Left renal cortex interstitium (tissue), 4 donors: ENCODE data around the gene FBXO3. TPM values are rescaled to one million over a fixed set of nuclear protein-coding genes. Genes with fewer than 3 reads are reported as not detected.
"Not testable (repeated sequence)": the region's sequence is repeated elsewhere in the genome, so short reads cannot be mapped to it uniquely, and the experiment has no call there.

Experiments
- DNase-seq, 4 donors: peaks; one replicate each; pipeline ENCODE4 v3.0.0-alpha.2; 2013; ENCODE audit warnings: low read depth in 4 of 4, low spot score in 2 of 4, missing footprints in 1 of 4
- polyA plus RNA-seq, 4 donors: library from polyadenylated mRNA; unstranded; fragments of 120-200 nt; gene quantifications; one replicate each; pipeline ENCODE4 v1.2.1, GENCODE V29; 2013; ENCODE audit not compliant: insufficient read length in 4 of 4

FBXO3 gene, protein sequence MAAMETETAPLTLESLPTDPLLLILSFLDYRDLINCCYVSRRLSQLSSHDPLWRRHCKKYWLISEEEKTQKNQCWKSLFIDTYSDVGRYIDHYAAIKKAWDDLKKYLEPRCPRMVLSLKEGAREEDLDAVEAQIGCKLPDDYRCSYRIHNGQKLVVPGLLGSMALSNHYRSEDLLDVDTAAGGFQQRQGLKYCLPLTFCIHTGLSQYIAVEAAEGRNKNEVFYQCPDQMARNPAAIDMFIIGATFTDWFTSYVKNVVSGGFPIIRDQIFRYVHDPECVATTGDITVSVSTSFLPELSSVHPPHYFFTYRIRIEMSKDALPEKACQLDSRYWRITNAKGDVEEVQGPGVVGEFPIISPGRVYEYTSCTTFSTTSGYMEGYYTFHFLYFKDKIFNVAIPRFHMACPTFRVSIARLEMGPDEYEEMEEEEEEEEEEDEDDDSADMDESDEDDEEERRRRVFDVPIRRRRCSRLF
- polyA plus RNA-seq = 10 to 100 TPM; 46.3 to 62.2 (median 56.0) TPM

DNA sequence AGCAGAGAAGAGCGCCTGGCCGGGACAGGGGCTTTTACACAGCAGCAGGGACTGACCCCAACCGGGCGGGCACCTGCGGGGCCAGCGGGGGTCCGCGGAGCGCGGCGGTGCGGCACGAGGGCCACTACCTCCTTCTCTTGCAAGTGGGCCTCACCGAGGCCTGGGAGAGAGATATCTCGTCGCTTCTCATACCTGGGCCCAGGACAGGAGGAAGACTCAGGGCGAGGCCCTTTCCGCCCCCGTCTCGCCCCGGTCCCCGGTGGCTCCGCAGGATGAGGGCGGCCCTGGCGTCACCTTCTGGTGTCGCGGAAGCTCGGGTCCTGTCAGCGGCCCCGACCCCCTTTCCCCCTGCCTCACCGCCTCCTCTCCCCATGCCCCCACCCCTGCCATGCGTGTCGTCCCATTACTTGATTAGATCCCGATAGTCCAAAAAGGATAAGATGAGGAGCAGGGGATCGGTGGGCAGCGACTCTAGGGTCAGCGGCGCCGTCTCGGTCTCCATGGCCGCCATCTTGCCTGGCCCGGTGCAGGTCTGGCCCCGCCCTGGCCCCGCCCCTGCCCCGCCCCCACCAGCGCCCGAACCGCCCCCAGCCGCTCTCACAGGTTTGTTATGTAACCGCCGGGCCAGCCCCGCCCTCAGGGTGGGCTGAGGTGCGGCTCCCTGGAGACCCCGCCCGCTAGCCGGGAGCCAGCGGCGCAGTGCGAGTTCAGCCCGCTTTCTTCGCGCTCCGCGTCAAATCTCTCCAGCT is at the start of gene FBXO3:
Gene FBXO3 (minus strand): TSS at position 534 of the 749 bp plus-strand sequence. CDS start 23 bp downstream, at position 511.
- peak in 3 of 4 donors; percentile 68 to 81 (median 74) for DNase-seq

DNA sequence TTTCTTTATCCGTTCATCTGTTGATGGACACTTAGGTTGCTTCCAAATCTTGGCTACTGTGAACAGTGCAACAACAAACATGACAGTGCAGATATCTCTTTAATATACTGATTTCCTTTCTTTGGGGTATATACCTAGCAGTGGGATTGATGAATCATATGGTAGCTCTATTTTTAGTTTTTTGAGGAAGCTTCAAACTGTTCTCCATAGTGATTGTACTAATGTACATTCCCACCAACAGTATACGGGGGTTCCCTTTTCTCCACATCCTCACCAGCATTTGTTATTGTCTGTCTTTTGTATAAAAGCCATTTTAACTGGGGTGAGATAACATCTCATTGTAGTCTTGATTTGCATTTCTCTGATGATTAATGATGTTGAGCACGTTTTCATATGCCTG is 48.7 kb upstream of the FBXO3 start:
- DNase-seq = not testable (repeated sequence)

DNA sequence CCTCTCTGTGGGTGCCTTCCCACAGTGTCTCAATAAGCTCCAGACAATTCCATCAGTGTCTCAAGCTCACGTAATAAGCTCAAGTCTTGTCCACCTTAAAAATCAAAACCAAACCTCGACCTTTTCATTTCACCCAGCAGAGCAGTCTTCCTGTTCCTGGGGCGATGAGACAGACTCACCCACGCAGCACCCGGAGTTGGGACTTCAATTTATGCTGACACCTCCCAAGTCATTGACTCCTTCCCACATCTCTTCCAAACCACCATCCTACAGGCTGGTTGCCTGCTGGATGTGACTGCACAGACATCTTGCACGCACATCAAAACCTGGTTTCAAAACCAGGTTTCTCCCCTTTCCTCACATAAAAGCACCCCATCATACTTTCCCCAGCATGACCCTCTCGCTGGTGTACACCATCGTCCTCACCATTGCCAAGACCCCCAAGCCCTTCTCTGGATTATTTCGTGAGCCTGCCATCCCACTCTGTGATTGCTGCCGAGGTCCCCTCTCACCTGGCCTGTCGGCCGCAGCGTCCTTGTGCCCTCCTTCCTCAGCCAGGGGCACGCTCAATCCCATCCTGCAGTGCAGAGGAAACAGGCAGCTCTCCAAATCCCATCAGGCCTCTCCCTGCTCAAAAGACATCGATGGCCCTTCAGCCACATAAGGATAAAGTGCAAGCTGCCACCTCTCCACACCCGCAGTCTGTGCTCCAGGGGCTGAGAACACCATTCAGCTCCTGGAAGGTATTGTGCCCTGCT is 45.1 kb upstream of the FBXO3 start:
- no peak for DNase-seq

DNA sequence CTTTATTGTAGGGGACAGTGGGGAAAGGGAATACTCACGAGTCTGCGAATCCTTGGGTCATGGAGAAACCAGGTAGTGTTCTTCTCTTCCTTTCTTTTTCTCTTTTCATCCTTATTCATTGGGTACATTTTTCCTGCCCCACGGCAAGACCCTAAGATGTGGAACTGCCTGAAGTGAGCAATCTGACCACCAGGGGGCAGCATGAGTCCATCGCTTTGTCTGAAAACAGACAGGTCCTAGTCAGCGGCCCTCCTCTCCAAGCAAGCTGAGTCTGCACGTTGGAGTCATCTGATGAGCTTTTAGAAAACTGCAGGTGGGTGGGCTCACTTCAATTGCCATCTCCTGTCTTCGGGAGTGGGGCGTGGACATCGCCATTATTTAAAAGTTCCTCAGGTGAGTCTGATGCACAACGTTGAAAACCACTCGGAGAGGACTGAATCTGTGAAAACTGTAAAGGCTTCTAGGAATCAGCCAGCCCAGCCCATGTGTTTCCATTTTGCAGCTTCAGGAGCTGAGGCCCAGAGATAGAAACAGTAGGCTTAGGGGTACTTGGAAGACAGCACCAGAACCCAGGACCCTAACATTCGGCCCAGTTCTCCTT is 34.0 kb upstream of the FBXO3 start:
- DNase-seq = peak in 3 of 4 donors; percentile 62 to 80 (median 70)

DNA sequence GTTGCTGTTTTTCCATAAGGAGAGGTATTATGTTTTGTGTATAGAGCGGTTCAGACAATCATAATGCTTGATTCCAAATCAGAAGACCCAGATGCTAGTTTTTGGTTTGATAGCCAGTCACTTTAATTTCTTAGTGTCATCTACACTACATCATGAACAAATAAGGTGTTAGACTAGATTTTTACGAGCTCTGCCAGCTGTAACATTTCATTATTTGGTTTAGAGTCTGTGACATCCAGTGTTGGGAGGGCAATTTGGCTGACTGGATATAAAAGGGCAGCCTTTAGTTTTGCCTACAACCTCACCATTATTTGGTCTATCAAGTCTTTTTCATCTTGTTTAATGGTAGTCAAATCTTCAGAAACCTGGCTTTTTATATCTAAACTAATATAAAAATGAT is 30.2 kb upstream of the FBXO3 start:
- DNase-seq = no peak

DNA sequence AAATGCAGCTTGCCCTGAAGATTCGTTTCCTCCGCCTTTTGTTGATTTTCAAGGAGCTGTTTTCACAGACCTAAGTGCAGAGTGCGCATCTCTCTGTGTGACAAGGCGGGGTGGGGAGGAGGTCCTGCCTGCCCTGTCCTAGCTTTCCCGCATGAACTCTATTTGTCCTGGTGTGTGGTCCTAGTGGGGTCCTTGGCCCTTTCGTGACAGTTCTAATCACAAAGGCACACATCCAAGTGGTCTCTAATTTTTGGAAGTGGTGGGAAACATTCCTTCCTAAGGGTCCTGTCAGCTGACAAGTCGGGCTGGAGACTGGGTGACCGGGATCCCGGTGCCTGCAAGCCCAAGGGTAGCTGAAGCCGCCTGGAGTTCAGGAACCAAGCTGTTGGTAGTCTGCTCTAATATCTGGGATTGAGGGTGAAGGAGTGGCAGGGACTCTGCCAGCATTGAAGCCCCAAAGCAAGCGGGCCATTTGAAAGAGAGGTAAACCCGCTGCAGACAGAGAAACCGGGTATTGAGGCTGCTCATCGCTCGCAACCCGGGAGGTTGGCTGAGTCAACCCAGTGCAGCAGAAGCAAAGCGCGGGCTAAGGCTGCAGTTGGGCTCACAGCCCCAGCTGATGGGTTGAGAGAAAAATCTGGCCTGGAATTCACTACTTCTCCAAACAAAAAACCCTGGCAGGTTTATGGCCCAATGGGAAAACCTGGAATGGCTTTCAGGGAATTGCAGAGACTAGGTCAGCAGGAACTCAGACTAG is 28.1 kb upstream of the FBXO3 start:
- DNase-seq = peak in 2 of 4 donors; percentile 53 to 77

DNA sequence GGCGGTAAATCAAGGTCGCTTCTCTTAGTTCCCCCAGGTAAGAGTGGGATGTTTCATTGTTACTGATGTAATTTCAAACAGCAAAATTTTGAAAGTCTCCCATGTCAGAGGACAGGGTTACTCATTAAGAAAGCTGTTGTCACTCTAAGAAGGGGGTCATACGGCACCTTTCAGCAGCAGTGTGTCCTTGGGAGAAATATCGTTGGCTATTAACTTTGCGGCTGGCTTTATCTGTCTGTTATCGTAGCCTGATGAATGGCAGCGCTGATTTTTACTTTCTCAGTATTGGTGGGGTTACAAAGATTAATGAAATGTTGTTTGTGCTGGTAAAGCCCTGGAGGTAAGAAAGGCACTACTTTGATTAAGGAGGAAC is 27.5 kb upstream of the FBXO3 start:
- no peak for DNase-seq

DNA sequence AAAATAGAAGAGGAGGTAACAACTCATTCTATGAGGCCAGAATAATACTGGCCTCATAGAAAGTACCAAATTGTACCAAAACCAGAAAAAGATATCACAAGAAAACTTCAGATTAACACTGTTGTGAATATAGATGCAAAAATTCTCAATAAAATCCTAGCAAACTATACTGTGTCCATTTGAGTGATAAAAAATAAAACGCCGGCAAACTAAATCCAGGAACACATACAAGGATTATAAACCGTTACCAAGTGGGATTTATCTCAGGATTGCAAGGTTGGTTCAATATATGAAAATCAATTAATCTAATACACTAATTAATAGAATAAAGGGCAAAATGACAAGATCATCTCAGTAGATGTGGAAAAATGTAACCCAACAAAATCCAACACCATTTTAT is 23.6 kb upstream of the FBXO3 start:
- DNase-seq = no peak

DNA sequence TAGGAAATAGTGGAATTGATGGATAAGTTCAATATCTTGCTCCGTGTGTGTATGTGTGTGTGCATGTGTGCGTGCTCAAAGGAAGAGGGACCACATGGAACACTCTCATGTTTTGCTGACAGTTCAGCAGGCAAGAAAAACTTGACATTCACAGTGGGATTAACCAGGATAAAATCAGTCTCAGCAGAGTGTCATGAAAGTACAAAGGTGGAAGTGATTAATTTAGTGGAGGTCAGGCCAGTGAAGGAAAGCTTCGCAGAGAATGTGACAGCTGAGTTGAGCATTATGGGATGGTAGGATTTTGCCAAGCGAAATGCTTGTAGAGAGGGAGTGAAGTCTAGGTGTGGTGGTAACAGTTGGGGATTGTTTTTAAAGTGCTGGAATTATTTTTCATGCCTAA is 15.7 kb upstream of the FBXO3 start:
- no peak for DNase-seq

DNA sequence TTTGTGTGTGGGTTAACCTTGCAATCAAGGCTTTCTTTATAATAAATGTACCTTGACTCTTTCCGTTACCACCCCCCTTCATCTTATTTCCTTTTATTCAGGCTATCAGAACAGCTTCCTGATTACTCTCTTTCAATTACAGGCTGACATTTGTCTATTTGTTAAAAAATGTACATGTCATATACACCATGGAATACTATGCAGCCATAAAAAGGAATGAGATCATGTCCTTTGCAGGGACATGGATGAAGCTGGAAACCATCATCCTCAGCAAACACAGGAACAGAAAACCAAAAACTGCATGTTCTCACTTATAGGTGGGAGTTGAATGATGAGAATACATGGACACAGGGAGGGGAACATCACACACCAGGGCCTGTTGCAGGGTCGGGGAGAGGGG is 13.8 kb upstream of the FBXO3 start:
- DNase-seq = not testable (repeated sequence)

DNA sequence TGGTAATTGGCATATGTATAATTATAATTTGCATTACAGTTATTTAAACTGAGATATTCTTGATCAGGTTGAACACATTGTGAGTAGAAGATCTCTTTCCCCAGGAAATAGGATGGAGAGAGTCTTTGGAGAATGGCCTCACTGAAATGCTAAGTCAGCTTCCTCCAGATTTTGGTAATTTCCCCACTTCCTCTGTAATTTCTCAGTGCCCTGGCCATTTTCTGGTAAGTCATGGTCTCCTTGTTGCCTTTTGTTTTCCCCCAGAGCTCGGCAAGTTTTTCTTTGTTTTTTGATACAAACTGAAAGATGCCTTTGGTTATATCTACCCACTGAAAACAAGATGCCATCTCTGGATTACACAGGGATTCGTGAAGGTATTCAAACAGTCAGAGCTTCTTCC is 12.8 kb upstream of the FBXO3 start:
- no peak for DNase-seq

DNA sequence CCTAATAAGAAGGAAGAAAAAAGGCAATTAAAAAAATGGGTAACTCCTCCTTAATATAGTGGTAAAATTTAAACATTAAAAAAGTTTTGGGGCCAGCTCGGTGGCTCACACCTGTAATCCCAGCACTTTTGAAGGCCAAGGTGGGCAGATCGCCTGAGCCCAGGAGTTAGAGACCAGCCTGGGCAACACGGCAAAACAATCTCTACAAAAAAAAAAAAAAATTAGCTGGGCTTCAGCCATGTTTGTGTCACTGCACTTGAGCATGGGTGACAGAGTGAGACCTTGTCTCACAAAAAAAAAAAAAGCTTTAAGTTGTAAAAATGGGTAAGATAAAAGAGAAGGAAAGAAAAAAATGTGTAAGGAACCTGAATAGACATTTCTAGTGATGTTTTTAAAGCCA is 11.3 kb upstream of the FBXO3 start:
- no peak for DNase-seq

DNA sequence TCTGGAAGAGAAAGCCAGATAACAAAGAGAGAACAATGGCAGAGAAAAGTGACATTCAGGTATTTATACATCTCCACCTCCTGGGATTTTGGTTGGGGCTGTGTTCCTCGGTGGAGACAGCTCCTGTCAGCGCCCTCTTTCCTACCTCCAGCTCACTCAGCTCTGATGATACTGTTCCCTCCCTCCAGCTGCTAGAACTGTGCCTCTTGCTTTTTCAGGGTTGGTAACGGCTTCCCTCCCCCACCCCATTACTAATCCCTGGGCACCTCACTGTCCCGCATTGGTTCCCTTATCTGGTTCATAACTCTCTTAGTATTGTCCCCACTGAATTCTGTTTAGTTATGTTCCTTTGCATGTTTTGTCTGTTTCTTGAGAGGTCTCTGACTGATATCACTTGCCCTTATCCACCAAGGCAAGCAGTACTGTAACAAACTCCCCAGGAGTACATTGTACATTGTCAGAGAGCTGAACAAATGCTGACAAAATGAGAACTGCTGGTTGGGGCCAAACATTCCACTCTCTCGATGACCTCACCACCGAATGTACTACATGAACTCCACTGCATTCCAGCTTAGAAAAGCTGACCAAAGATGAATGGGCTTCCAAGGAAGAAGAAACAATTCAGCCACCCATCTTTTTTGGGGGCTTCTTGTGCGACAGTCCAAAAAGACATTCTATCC is 5.7 kb upstream of the FBXO3 start:
- DNase-seq = no peak

DNA sequence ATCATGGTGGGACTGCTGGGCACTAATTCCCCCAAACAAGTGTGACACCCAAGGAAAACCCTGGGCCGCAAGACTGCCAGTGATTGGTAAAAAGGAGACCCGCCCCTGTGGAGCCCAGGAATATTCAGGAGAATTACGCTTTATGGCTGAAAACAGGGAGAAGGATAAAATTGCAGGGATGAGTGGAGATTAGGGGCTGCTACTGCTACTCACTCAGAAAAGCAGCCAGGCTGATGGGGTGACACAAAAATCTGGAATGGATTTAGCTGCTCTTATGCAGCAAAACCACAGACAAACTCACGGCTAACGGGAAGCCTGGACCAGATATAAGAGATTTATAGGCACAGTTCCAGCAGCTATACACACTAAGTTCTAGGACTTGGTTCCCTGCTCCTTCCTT is 4.4 kb upstream of the FBXO3 start:
- DNase-seq = no peak

DNA sequence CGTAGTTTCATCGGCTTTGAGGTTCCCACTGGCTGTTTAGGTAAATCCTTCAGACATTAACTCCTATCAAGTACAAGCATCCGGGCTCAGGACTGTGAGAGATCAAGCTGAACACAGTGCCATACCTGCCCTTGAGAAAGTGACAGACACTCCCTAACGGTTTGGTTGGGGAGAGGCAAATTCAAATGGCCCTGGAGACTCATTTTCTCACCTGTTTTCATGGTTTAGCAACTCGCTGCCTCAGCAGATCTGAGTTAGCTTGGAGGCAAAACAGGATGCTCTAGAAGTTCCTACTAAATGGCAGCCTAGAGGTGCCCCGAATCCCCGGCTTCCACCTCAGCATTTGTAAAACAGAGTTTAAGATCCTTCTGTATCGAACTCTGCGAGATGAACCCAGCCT is 3.6 kb upstream of the FBXO3 start:
- no peak for DNase-seq

DNA sequence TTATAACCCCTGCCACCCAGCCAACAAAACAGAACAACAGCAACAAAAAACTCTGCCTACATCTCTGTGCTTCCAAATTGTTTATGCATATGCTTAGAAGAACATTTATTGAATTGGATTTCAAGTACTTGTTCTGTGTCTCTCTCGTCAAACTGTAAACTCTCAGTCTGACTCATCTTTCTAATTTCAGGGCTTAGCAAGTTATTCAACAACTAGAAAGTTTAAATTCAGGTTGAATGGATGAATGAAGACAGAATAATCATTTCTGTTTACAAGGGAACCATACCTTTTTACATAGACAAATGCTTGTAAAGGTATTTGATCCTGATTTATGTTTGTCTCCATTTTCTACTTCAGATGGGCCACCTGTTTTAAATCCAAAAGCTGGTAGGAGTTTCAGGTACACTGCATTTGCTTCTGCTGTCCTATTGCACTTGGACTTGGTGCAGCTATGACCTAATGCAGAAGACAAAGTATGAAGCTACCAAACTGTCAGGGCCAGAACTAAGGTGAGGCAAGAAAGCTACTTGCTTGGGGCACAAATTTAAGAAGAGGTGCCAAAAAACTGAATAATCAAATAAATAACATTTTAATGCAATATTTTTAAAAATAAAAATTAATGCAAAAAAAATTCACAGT is 1.6 kb upstream of the FBXO3 start:
- no peak for DNase-seq

DNA sequence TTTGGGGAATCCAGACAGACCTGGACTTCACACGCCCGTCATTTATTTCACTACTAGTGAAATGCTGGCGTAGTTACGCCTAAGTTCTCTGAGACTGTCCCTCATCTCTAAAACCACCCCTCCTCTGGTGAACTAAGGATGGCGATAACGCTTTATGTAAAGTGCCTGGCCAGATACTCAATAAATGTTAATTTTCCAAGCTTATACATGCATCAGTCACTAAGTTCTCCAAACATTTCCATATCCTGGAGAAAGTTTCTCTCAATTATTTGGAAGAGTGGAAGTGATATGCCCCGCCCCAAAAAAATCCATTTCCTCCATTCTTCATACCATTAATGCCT is 1.1 kb upstream of the FBXO3 start:
- no peak for DNase-seq

DNA sequence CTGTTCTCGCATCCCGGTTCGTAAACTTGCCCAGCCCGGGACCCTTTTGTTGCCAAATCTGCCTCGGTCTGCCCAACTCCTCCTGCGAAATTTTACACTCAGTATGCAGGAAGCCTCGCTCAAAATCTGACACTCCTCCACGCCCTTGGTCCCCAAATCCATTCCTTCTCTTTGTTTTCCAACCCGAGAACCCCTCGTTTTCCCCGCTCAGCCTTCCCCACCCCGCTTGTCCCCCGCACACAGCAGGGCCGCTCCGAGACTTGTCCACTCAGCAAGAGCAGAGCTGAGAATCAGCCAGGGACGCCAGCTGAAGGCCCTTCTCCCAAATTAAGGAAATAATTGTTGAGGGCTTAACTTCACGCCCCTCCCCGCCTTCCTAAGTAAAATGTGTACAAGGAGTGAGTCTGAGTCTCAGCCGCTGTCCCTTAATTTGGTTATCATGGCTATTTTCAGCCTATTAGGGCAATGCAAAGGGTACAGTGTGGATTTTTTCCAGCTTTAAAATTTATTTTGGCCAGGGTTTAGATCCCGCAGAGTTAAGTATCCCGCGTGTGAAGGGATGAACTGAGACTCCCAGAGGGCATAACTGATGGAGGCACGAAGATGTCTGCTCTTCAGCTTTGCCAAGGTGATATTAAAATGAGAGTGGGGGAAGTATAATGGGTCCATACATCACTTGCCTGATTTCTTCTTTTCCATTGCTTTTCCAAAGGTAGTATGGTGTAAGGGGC is 581 bp upstream of the FBXO3 start:
- no peak for DNase-seq
